ENCODE measurements around the gene NHSL1.

The NHSL1 gene

GRCh38 chr6:138455746-138456400 is 43.4 kb downstream of the NHSL1 start:
- peak overlapping the region; percentile 13; the same call in 1 of the 2 replicates for H3K27ac ChIP-seq
- no peak for TF ChIP-seq ZFX (IDR thresholded peaks at IDR 0.05; ENCODE audit: borderline replicate concordance)
- TF ChIP-seq, protein P1, sequence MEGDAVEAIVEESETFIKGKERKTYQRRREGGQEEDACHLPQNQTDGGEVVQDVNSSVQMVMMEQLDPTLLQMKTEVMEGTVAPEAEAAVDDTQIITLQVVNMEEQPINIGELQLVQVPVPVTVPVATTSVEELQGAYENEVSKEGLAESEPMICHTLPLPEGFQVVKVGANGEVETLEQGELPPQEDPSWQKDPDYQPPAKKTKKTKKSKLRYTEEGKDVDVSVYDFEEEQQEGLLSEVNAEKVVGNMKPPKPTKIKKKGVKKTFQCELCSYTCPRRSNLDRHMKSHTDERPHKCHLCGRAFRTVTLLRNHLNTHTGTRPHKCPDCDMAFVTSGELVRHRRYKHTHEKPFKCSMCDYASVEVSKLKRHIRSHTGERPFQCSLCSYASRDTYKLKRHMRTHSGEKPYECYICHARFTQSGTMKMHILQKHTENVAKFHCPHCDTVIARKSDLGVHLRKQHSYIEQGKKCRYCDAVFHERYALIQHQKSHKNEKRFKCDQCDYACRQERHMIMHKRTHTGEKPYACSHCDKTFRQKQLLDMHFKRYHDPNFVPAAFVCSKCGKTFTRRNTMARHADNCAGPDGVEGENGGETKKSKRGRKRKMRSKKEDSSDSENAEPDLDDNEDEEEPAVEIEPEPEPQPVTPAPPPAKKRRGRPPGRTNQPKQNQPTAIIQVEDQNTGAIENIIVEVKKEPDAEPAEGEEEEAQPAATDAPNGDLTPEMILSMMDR (IDR thresholded peaks at IDR 0.05), result no peak

DNA sequence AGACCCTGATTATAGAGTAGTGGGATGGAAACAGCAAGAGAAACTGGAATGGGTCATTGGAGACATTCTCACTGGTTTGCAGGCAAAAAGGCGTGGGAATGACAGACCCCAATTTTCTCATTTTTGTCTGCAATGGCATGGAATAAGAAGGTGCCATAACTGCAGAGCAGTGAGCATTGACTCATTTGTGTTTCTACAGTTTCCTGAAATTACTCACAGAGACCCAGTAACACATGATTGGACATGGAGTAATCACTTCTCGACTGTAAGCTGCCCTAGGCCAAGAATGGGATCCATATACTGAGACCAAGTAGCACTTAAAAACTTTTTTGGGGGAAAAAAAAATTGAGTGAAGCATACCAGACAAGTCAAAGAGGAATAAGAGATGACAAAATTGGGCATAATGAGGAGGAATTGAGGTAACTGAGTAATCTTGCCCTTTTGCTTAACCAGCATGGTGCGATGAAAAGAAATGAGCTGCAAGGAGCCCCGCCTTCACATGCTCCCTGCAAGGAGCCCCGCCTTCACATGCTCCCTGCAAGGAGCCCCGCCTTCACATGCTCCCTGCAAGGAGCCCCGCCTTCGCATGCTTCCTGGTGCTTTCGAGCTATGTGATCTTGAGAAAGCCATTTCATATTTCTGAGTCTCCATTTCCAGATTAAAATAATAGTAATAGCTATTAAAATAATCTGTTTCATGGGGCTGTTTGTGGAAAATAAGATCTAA is 44.1 kb downstream of the NHSL1 start:
- H3K27ac ChIP-seq, result peak overlapping the region; percentile 13; the same call in 1 of the 2 replicates
- TF ChIP-seq, protein P1 (IDR thresholded peaks at IDR 0.05), result no peak
- TF ChIP-seq ZFX (IDR thresholded peaks at IDR 0.05; ENCODE audit: borderline replicate concordance), result no peak

DNA sequence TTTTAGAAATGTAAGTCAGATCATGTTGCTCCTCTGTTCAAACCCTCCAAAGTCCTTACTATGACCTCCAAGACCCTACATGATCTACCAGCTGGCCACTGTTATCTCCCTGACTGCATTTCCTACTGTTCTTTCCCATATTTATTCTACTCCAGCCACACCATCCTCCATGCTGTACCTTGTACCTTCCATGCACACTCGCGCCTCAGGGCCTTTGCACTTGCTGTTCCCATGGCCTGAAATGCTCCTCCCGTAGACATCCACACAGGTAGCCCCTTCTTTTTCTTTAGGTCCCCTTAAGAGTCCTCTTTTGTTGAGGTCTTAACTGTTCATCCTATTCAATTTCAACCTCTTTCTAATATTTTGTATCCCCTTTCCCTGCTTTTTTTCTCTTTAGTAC is 48.3 kb downstream of the NHSL1 start:
- TF ChIP-seq, protein P1 (IDR thresholded peaks at IDR 0.05), result no peak
- no peak for TF ChIP-seq ZFX (IDR thresholded peaks at IDR 0.05; ENCODE audit: borderline replicate concordance)
- H3K27ac ChIP-seq, result no peak overlapping the region

- no peak overlapping the region for H3K27ac ChIP-seq
- TF ChIP-seq ZFX (IDR thresholded peaks at IDR 0.05; ENCODE audit: borderline replicate concordance), result no peak
- TF ChIP-seq, protein P1 (IDR thresholded peaks at IDR 0.05), result no peak
Observed at GRCh38 chr6:138450445-138450844, 48.8 kb downstream of the NHSL1 start.

GRCh38 chr6:138446821-138447220 is 52.5 kb downstream of the NHSL1 start:
- no peak overlapping the region for H3K27ac ChIP-seq
- TF ChIP-seq, protein P1 (IDR thresholded peaks at IDR 0.05), result no peak
- TF ChIP-seq ZFX (IDR thresholded peaks at IDR 0.05; ENCODE audit: borderline replicate concordance), result no peak

DNA sequence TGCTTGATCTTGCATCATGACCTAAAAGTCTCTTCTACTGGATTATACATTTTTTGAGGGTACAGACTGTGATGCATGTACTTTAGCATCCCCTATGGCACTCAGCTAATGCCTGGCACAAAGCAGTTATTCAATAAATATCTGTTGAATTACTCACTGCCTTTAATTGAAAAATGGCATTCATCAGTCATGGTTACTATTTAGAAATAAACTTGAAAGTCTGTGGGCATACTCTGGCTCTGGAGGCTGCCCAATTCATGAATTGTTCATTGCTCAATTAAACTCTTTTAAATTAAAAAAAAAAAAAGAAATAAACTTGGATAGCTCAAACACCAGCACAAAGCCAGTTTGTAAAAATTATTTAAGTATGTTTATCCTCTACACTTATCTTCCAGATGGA is 55.3 kb downstream of the NHSL1 start:
- TF ChIP-seq ZFX (IDR thresholded peaks at IDR 0.05; ENCODE audit: borderline replicate concordance), result no peak
- TF ChIP-seq, protein P1 (IDR thresholded peaks at IDR 0.05), result no peak

GRCh38 chr6:138442663-138443062 is 56.6 kb downstream of the NHSL1 start:
- TF ChIP-seq, protein P1 (IDR thresholded peaks at IDR 0.05), result no peak
- TF ChIP-seq ZFX (IDR thresholded peaks at IDR 0.05; ENCODE audit: borderline replicate concordance), result no peak
- no peak overlapping the region for H3K27ac ChIP-seq

More for the DNA sequence above, 55.3 kb downstream of the NHSL1 start:
- H3K27ac ChIP-seq, result no peak overlapping the region

Data from 22Rv1 (cell line).